ENCODE results near the gene FCER1G. TPM values are rescaled to one million over a fixed set of nuclear protein-coding genes. Genes with fewer than 3 reads are reported as not detected.

The FCER1G gene
- total RNA-seq, 2 donors from 2014 or later: 16.8 to 77.8 TPM

DNA sequence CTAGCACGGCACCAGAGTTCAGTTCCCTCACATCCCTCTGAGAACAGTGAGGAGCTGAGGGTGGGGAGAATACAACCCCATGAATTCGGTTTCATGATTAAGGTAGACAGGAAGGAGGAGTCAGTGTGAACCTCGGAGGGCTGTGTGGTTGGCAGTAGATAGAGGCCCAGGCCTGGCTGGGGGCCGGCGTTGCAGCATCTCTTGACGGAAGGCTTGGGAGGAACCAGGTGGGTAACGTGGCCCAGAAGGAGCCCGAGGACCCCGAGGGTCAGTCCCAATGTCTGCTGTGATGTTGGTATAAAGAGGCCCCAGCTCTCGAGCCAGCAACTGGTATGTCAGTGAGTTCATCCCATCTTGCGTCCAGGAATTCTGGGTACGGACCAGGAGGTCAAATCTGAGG is 43.4 kb upstream of the FCER1G start:
- TF ChIP-seq CTCF (IDR thresholded peaks at IDR 0.05): no peak
- H3K27me3 ChIP-seq: no peaks in the 10 kb centered on the region
- peaks cover 3 to 31% of the 10 kb centered on the region in 2 donors for H3K4me1 ChIP-seq
- peak overlapping the region in 1 of 2 donors; percentile 19 for H3K27ac ChIP-seq
- no peak for DNase-seq (ENCODE audit: low spot score)
- peaks cover 63% of the 10 kb centered on the region for H3K36me3 ChIP-seq
- no peaks in the 10 kb centered on the region for H3K9me3 ChIP-seq
- H3K4me3 ChIP-seq: no peak overlapping the region

GRCh38 chr1:161172349-161172748 is 42.7 kb upstream of the FCER1G start:
- Histone ChIP-seq H3K4me1 (peaks cover 3 to 28% of the 10 kb centered on the region in 2 donors), H3K27ac (peak overlapping the region; percentile 19 to 45), H3K27me3 (no peaks in the 10 kb centered on the region), H3K4me3 (no peak overlapping the region), H3K9me3 (no peaks in the 10 kb centered on the region), H3K36me3 (peaks cover 63% of the 10 kb centered on the region)
- no peak for TF ChIP-seq CTCF (IDR thresholded peaks at IDR 0.05)
- no peak for DNase-seq (ENCODE audit: low spot score)

DNA sequence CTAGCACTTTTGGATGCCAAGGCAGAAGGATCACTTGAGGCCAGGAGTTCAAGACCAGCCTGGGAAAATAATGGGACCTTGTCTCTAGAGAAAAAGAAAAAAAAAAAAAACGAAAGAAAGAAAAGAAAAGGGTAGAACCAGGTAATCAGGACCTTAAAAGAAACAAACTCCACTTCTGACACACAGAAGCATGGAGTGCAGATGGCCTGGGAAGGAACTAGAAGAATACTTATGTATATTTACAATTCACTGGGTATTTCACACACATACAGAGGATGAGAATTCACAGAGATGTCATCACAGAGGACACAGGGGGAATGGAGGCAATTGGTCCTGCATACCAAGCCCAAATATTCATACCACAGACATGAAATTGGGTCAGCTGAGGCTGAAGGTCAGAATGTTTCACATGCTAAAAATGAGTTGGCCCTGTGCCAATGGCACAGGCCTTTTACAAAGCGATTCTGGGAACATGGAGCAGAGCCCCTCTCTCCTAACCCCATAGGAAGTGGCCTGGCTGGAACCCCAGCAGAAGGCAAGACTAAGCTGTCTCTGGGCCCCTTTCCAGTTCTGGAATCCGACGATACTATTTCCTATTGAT is 42.2 kb upstream of the FCER1G start:
- H3K4me3 ChIP-seq: no peak overlapping the region
- no peaks in the 10 kb centered on the region for H3K27me3 ChIP-seq
- TF ChIP-seq CTCF (IDR thresholded peaks at IDR 0.05): no peak
- peaks cover 3 to 31% of the 10 kb centered on the region in 2 donors for H3K4me1 ChIP-seq
- H3K36me3 ChIP-seq: peaks cover 63% of the 10 kb centered on the region
- DNase-seq (ENCODE audit: low spot score): no peak
- H3K27ac ChIP-seq: peak overlapping the region; percentile 19 to 45
- no peaks in the 10 kb centered on the region for H3K9me3 ChIP-seq

GRCh38 chr1:161173711-161174110 is 41.4 kb upstream of the FCER1G start:
- no peak for DNase-seq (ENCODE audit: low spot score)
- peaks cover 63% of the 10 kb centered on the region for H3K36me3 ChIP-seq
- H3K4me1 ChIP-seq: peaks cover 3 to 32% of the 10 kb centered on the region in 2 donors
- TF ChIP-seq CTCF (IDR thresholded peaks at IDR 0.05): no peak
- H3K4me3 ChIP-seq: no peak overlapping the region
- no peaks in the 10 kb centered on the region for H3K9me3 ChIP-seq
- no peaks in the 10 kb centered on the region for H3K27me3 ChIP-seq
- peak overlapping the region; percentile 19 to 45 for H3K27ac ChIP-seq

DNA sequence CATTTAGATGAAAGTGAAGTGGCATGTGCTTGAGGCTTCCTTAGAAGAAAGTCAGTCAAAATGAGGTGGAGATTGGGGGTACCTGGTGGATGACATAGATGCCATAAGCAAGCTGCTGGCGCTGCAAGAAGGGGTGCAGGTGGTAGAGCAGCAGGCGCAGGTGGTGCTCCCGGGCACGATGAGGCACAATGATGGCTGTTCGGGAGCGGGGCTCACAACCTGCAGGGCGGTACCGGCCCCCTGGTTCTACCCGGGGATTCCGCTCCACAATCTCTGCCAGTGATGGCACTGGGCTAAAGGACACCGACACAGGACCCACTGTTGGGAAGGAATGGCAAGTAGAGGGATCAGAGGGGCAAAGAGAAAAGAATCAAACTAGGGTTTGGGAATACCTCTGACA is 40.2 kb upstream of the FCER1G start:
- Histone ChIP-seq H3K4me3 (no peak overlapping the region), H3K9me3 (no peaks in the 10 kb centered on the region), H3K27ac (no peak overlapping the region), H3K36me3 (peaks cover 60% of the 10 kb centered on the region), H3K4me1 (peaks cover 3 to 32% of the 10 kb centered on the region in 2 donors), H3K27me3 (no peaks in the 10 kb centered on the region)
- no peak for DNase-seq (ENCODE audit: low spot score)
- TF ChIP-seq CTCF (IDR thresholded peaks at IDR 0.05): no peak

All from right atrium auricular region (tissue), 2 donors.